Mammary microvascular endothelial cell (primary cell): ENCODE measurements around the gene APOBEC3A. TPM values are rescaled to one million over a fixed set of nuclear protein-coding genes. Genes with fewer than 3 reads are reported as not detected.

ENCODE experiments used
- total RNA-seq: library from RNA; depleted of rRNA; stranded (reverse); fragments of >200 nt; gene quantifications from 2 replicates; pipeline ENCODE4 v1.2.3, GENCODE V29; 2015

APOBEC3A gene
- total RNA-seq, result not detected in 2 replicates

GRCh38 chr22:38957046-38957770 lies at the start of gene APOBEC3A:
TSS of gene APOBEC3A (plus strand) at chr22:38957609. CDS start at chr22:38957692, 83 bp downstream.

DNA sequence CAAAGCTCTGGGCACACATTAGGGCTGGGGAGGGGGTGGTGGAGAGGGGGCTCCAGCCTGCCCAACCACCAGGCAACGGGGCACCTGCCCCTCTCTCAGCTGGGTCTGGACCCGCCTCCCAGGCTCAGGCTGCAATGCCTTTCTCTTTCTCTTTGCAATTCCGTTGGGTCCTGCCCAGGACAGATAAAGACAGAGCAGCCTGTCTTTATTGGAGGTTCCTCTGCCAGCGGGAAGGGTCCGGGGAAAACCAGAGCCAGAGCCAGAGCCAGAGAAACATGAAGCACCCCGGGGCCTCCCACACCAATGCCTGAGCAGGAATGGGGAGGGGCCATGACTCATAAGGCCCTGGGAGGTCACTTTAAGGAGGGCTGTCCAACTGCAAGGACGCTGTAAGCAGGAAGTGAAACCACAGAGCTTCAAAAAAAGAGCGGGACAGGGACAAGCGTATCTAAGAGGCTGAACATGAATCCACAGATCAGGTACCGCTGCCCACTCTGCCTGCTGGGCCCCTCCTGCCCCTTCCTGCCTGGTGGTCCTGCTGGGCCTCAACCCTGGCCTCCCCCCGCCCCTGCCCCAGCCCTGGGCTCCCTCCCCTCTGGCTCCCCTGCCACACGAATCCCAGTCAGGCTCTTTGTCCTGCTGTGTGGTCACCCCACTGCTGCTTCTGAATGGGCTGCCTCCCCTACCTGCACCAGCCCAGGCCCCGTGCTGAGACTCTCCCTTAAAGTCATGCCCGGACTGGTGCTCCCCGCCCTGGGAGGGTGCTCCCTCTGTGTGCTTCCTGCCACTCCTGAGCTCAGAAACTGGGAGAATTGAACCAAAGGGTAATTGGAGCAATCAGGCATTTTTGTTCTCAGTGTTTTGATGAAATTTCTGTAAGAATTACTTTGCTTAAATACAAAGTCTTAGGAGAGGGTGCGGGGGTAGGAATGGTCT lies 24.9 kb downstream of the APOBEC3A start, which contains the start of gene APOBEC3B:
TSS of gene APOBEC3B (plus strand) at position 356 of the 936 bp plus-strand sequence. CDS start at position 463, 107 bp downstream.

Other genes starting within 250 kb of the APOBEC3A start
- 69.0 and 82.1 TPM in 2 replicates for gene SUN2, start 201.6 kb upstream of the APOBEC3A start, total RNA-seq
- gene DNAL4, start 163.5 kb upstream of the APOBEC3A start, total RNA-seq, result 13.5 and 16.5 TPM in 2 replicates
- 0.05 and 0.07 TPM in 2 replicates for gene NPTXR, start 113.6 kb upstream of the APOBEC3A start, total RNA-seq
- gene CBX6, start 85.4 kb upstream of the APOBEC3A start, total RNA-seq, result 39.9 and 41.7 TPM in 2 replicates
- 19.7 and 25.1 TPM in 2 replicates for gene APOBEC3B, start 24.7 kb downstream of the APOBEC3A start, total RNA-seq
- gene APOBEC3C, start 56.6 kb downstream of the APOBEC3A start, total RNA-seq, result 8.4 and 8.6 TPM in 2 replicates
- gene APOBEC3D, start 63.5 kb downstream of the APOBEC3A start, total RNA-seq, result 2.4 TPM in 2 replicates
- 6.9 and 10.6 TPM in 2 replicates for gene APOBEC3F, start 83.3 kb downstream of the APOBEC3A start, total RNA-seq
- 9.7 and 11.9 TPM in 2 replicates for gene APOBEC3G, start 119.7 kb downstream of the APOBEC3A start, total RNA-seq
- gene APOBEC3H, start 139.6 kb downstream of the APOBEC3A start, total RNA-seq, result 0.20 and 7.1 TPM in 2 replicates
- 1.6 and 2.1 TPM in 2 replicates for gene CBX7, start 195.1 kb downstream of the APOBEC3A start, total RNA-seq